Thoracic aorta (tissue), 2 donors: ENCODE results near the gene LRRC63. TPM values are rescaled to one million over a fixed set of nuclear protein-coding genes. Genes with fewer than 3 reads are reported as not detected.

ENCODE experiments used
- ATAC-seq: fragments of 150-250 bp; one replicate; pipeline ENCODE4 v1.8.0; 2017; ENCODE audit warnings: low read depth; ENCODE audit not compliant: insufficient number of reproducible peaks, low FRiP score
- DNase-seq: peaks from one replicate; pipeline ENCODE4 v3.0.0-alpha.2; 2020; ENCODE audit warnings: low spot score
- H3K27ac ChIP-seq, 2 donors: fragments of 200-600 bp; sonication (generic); 1 replicate in 1 of 2; 2 replicates in 1 of 2; pipeline ENCODE4 v1.5.1; 2016; ENCODE audit warnings: mild to moderate bottlenecking in 2 of 2, moderate library complexity in 2 of 2
- H3K27me3 ChIP-seq: fragments of 200-600 bp; sonication (generic); replicated peaks from 2 replicates; pipeline ENCODE4 v1.6.0; 2016; ENCODE audit warnings: mild to moderate bottlenecking; ENCODE audit not compliant: insufficient read depth
- H3K36me3 ChIP-seq: fragments of 200-600 bp; sonication (generic); one replicate; pipeline ENCODE4 v1.5.1; 2016
- H3K4me1 ChIP-seq, 2 donors: fragments of 200-600 bp; sonication (generic); 1 replicate in 1 of 2; 2 replicates in 1 of 2; pipeline versions ENCODE4 v1.5.1 to v1.6.0; 2016; ENCODE audit warnings: low read depth in 2 of 2, mild to moderate bottlenecking in 1 of 2; ENCODE audit not compliant: control insufficient read depth in 1 of 2
- H3K4me3 ChIP-seq: fragments of 200-600 bp; sonication (generic); 2 replicates; pipeline ENCODE4 v1.5.1; 2016; ENCODE audit warnings: mild to moderate bottlenecking
- H3K9me3 ChIP-seq: fragments of 200-600 bp; sonication (generic); 2 replicates; pipeline ENCODE4 v1.5.1; 2016
- CTCF ChIP-seq: fragments of 200-600 bp; sonication (generic); IDR thresholded peaks from one replicate; pipeline ENCODE4 v1.5.1; 2019; ENCODE audit warnings: antibody characterized with exemption
- total RNA-seq, 2 donors: library from RNA; depleted of rRNA; stranded (reverse); fragments of >200 nt; gene quantifications; one replicate each; pipeline versions ENCODE4 v1.1.0 to v1.2.3, GENCODE V29; 2016

The LRRC63 gene
- total RNA-seq, 2 donors from 2014 or later = 3.6 TPM; not detected in 1

DNA sequence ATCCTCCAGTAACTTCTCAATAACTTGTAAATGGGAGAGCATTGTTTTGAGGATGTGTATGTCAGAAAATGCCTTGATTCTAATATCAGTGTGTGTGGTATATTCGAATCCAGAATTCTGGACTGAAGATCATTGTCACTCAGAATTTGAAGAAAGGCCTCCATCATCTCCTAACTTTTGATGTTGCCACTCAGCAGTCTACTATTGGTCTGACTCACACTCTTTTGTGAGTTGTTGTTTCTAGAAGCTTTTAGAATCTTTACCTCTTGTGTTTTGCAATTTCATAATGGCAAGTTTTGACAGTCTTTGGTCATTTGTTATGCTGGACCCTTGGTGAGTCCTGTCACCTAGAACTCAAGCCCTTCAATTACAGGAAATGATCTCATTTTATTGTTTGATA, 98.3 kb downstream of the LRRC63 start:
- no peak overlapping the region for H3K4me3 ChIP-seq
- H3K27ac ChIP-seq = no peak overlapping the region
- ATAC-seq (no peak), DNase-seq (no peak)
- no peaks in the 10 kb centered on the region for H3K9me3 ChIP-seq
- TF ChIP-seq CTCF = no peak
- no peaks in the 10 kb centered on the region for H3K27me3 ChIP-seq
- no peaks in the 10 kb centered on the region for H3K4me1 ChIP-seq
- no peaks in the 10 kb centered on the region for H3K36me3 ChIP-seq

GRCh38 chr13:46311217-46311616, 99.5 kb downstream of the LRRC63 start:
- no peaks in the 10 kb centered on the region for H3K4me1 ChIP-seq
- no peak for TF ChIP-seq CTCF
- H3K36me3 ChIP-seq = no peaks in the 10 kb centered on the region
- H3K27ac ChIP-seq = no peak overlapping the region
- ATAC-seq (no peak), DNase-seq (no peak)
- no peaks in the 10 kb centered on the region for H3K27me3 ChIP-seq
- H3K9me3 ChIP-seq = no peaks in the 10 kb centered on the region
- H3K4me3 ChIP-seq = no peak overlapping the region

GRCh38 chr13:46313024-46313423, 101.3 kb downstream of the LRRC63 start:
- no peaks in the 10 kb centered on the region for H3K4me1 ChIP-seq
- no peaks in the 10 kb centered on the region for H3K36me3 ChIP-seq
- ATAC-seq (no peak), DNase-seq (no peak)
- no peak for TF ChIP-seq CTCF
- no peak overlapping the region for H3K4me3 ChIP-seq
- H3K9me3 ChIP-seq = no peaks in the 10 kb centered on the region
- no peaks in the 10 kb centered on the region for H3K27me3 ChIP-seq
- H3K27ac ChIP-seq = no peak overlapping the region

- Histone ChIP-seq H3K4me3 (no peak overlapping the region), H3K9me3 (no peaks in the 10 kb centered on the region), H3K27ac (no peak overlapping the region), H3K36me3 (no peaks in the 10 kb centered on the region), H3K27me3 (no peaks in the 10 kb centered on the region), H3K4me1 (no peaks in the 10 kb centered on the region)
- no peak for ATAC-seq
- no peak for TF ChIP-seq CTCF
- DNase-seq = no peak
Observed at GRCh38 chr13:46313432-46314257, 101.9 kb downstream of the LRRC63 start.

GRCh38 chr13:46314587-46314986, 102.9 kb downstream of the LRRC63 start:
- DNase-seq (no peak), ATAC-seq (no peak)
- Histone ChIP-seq H3K9me3 (no peaks in the 10 kb centered on the region), H3K36me3 (no peaks in the 10 kb centered on the region), H3K4me1 (no peaks in the 10 kb centered on the region), H3K27ac (no peak overlapping the region), H3K4me3 (no peak overlapping the region), H3K27me3 (no peaks in the 10 kb centered on the region)
- TF ChIP-seq CTCF = no peak
